ENCODE results near the gene TRDN.
A peak's percentile ranks its signal among the peaks of the same experiment; 100 is the strongest.

Gene TRDN

GRCh38 chr6:123636782-123637181 is at the start of gene TRDN:
TRDN (minus strand) TSS chr6:123636950; CDS start chr6:123636775, 175 bp downstream.
- no peak within 1 kb of the TSS for H3K27ac Mint-ChIP-seq
- no peaks in the 10 kb centered on the region for H3K27me3 Mint-ChIP-seq (ENCODE audit: low read depth)
- no peak within 1 kb of the TSS for H3K4me3 Mint-ChIP-seq
- H3K36me3 Mint-ChIP-seq (ENCODE audit: low read depth) = no peaks in the 10 kb centered on the region
- H3K9me3 Mint-ChIP-seq = no peaks in the 10 kb centered on the region
- no peak for DNase-seq (ENCODE audit: low spot score)
- no peaks in the 10 kb centered on the region for H3K4me1 Mint-ChIP-seq (ENCODE audit: low read depth)

- H3K27ac Mint-ChIP-seq = no peak overlapping the region
- no peaks in the 10 kb centered on the region for H3K9me3 Mint-ChIP-seq
- H3K4me1 Mint-ChIP-seq (ENCODE audit: low read depth) = no peaks in the 10 kb centered on the region
These were observed 45.3 kb upstream of the TRDN start for GRCh38 chr6:123681957-123682462.

GRCh38 chr6:123677897-123678296 is 41.1 kb upstream of the TRDN start:
- no peak for DNase-seq (ENCODE audit: low spot score)
- Mint-ChIP-seq H3K27me3 (ENCODE audit: low read depth) (no peaks in the 10 kb centered on the region), H3K9me3 (peaks cover 6% of the 10 kb centered on the region), H3K4me1 (ENCODE audit: low read depth) (no peaks in the 10 kb centered on the region), H3K36me3 (ENCODE audit: low read depth) (no peaks in the 10 kb centered on the region), H3K27ac (no peak overlapping the region), H3K4me3 (no peak overlapping the region)

More at GRCh38 chr6:123681957-123682462, 45.3 kb upstream of the TRDN start:
- DNase-seq (ENCODE audit: low spot score) = no peak
- H3K27me3 Mint-ChIP-seq (ENCODE audit: low read depth) = no peaks in the 10 kb centered on the region
- H3K4me3 Mint-ChIP-seq = no peak overlapping the region
- no peaks in the 10 kb centered on the region for H3K36me3 Mint-ChIP-seq (ENCODE audit: low read depth)

GRCh38 chr6:123676793-123677192 is 40.0 kb upstream of the TRDN start:
- H3K27me3 Mint-ChIP-seq (ENCODE audit: low read depth) = no peaks in the 10 kb centered on the region
- H3K4me3 Mint-ChIP-seq = no peak overlapping the region
- no peaks in the 10 kb centered on the region for H3K36me3 Mint-ChIP-seq (ENCODE audit: low read depth)
- H3K4me1 Mint-ChIP-seq (ENCODE audit: low read depth) = no peaks in the 10 kb centered on the region
- no peak for DNase-seq (ENCODE audit: low spot score)
- H3K9me3 Mint-ChIP-seq = peaks cover 6% of the 10 kb centered on the region
- H3K27ac Mint-ChIP-seq = no peak overlapping the region

GRCh38 chr6:123668965-123669591 is 32.3 kb upstream of the TRDN start:
- Mint-ChIP-seq H3K27me3 (ENCODE audit: low read depth) (no peaks in the 10 kb centered on the region), H3K27ac (no peak overlapping the region), H3K4me1 (ENCODE audit: low read depth) (no peaks in the 10 kb centered on the region), H3K9me3 (no peaks in the 10 kb centered on the region), H3K4me3 (no peak overlapping the region), H3K36me3 (ENCODE audit: low read depth) (no peaks in the 10 kb centered on the region)
- no peak for DNase-seq (ENCODE audit: low spot score)

- no peaks in the 10 kb centered on the region for H3K36me3 Mint-ChIP-seq (ENCODE audit: low read depth)
- H3K4me3 Mint-ChIP-seq = no peak overlapping the region
- no peak overlapping the region for H3K27ac Mint-ChIP-seq
- no peaks in the 10 kb centered on the region for H3K4me1 Mint-ChIP-seq (ENCODE audit: low read depth)
- no peak for DNase-seq (ENCODE audit: low spot score)
- no peaks in the 10 kb centered on the region for H3K9me3 Mint-ChIP-seq
- H3K27me3 Mint-ChIP-seq (ENCODE audit: low read depth) = no peaks in the 10 kb centered on the region
These were observed 31.3 kb upstream of the TRDN start for GRCh38 chr6:123668063-123668462.

GRCh38 chr6:123663436-123663835 is 26.7 kb upstream of the TRDN start:
- no peak overlapping the region for H3K27ac Mint-ChIP-seq
- H3K9me3 Mint-ChIP-seq = no peaks in the 10 kb centered on the region
- no peaks in the 10 kb centered on the region for H3K27me3 Mint-ChIP-seq (ENCODE audit: low read depth)
- H3K4me1 Mint-ChIP-seq (ENCODE audit: low read depth) = no peaks in the 10 kb centered on the region
- H3K36me3 Mint-ChIP-seq (ENCODE audit: low read depth) = no peaks in the 10 kb centered on the region
- DNase-seq (ENCODE audit: low spot score) = no peak
- H3K4me3 Mint-ChIP-seq = no peak overlapping the region

GRCh38 chr6:123662757-123663156 is 26.0 kb upstream of the TRDN start:
- no peak for DNase-seq (ENCODE audit: low spot score)
- no peaks in the 10 kb centered on the region for H3K36me3 Mint-ChIP-seq (ENCODE audit: low read depth)
- H3K27ac Mint-ChIP-seq = no peak overlapping the region
- no peaks in the 10 kb centered on the region for H3K9me3 Mint-ChIP-seq
- no peak overlapping the region for H3K4me3 Mint-ChIP-seq
- no peaks in the 10 kb centered on the region for H3K4me1 Mint-ChIP-seq (ENCODE audit: low read depth)
- H3K27me3 Mint-ChIP-seq (ENCODE audit: low read depth) = no peaks in the 10 kb centered on the region

GRCh38 chr6:123661105-123661891 is 24.5 kb upstream of the TRDN start:
- Mint-ChIP-seq H3K27me3 (ENCODE audit: low read depth) (no peaks in the 10 kb centered on the region), H3K36me3 (ENCODE audit: low read depth) (no peaks in the 10 kb centered on the region), H3K27ac (no peak overlapping the region), H3K4me1 (ENCODE audit: low read depth) (no peaks in the 10 kb centered on the region), H3K4me3 (no peak overlapping the region), H3K9me3 (no peaks in the 10 kb centered on the region)
- no peak for DNase-seq (ENCODE audit: low spot score)

- Mint-ChIP-seq H3K4me1 (ENCODE audit: low read depth) (no peaks in the 10 kb centered on the region), H3K27ac (no peak overlapping the region), H3K9me3 (no peaks in the 10 kb centered on the region), H3K27me3 (ENCODE audit: low read depth) (no peaks in the 10 kb centered on the region), H3K36me3 (ENCODE audit: low read depth) (no peaks in the 10 kb centered on the region), H3K4me3 (no peak overlapping the region)
- DNase-seq (ENCODE audit: low spot score) = no peak
These were observed 23.4 kb upstream of the TRDN start for GRCh38 chr6:123659960-123660748.

- Mint-ChIP-seq H3K27ac (no peak overlapping the region), H3K4me3 (no peak overlapping the region), H3K4me1 (ENCODE audit: low read depth) (no peaks in the 10 kb centered on the region), H3K27me3 (ENCODE audit: low read depth) (no peaks in the 10 kb centered on the region), H3K9me3 (no peaks in the 10 kb centered on the region), H3K36me3 (ENCODE audit: low read depth) (no peaks in the 10 kb centered on the region)
- no peak for DNase-seq (ENCODE audit: low spot score)
These were observed 22.1 kb upstream of the TRDN start for GRCh38 chr6:123658848-123659247.

GRCh38 chr6:123655521-123656306 is 19.0 kb upstream of the TRDN start:
- Mint-ChIP-seq H3K4me1 (ENCODE audit: low read depth) (no peaks in the 10 kb centered on the region), H3K27ac (no peak overlapping the region), H3K27me3 (ENCODE audit: low read depth) (no peaks in the 10 kb centered on the region), H3K9me3 (no peaks in the 10 kb centered on the region), H3K4me3 (peak overlapping the region; percentile 44), H3K36me3 (ENCODE audit: low read depth) (no peaks in the 10 kb centered on the region)
- DNase-seq (ENCODE audit: low spot score) = no peak

- no peaks in the 10 kb centered on the region for H3K9me3 Mint-ChIP-seq
These were observed 12.0 kb upstream of the TRDN start for GRCh38 chr6:123648723-123649122.

More at GRCh38 chr6:123648723-123649122, 12.0 kb upstream of the TRDN start:
- H3K4me1 Mint-ChIP-seq (ENCODE audit: low read depth) = no peaks in the 10 kb centered on the region
- H3K4me3 Mint-ChIP-seq = no peak overlapping the region
- no peaks in the 10 kb centered on the region for H3K27me3 Mint-ChIP-seq (ENCODE audit: low read depth)
- no peak for DNase-seq (ENCODE audit: low spot score)
- no peak overlapping the region for H3K27ac Mint-ChIP-seq
- no peaks in the 10 kb centered on the region for H3K36me3 Mint-ChIP-seq (ENCODE audit: low read depth)

Data from T-helper 2 cell treated with Interferon-gamma antibody and Interleukin-4, amounts not matched to agents 5 μg/mL and 100 μg/mL, for 36 hours (primary cell).